HG03575 (cell line): ENCODE data around the gene PSIP1.

Experiments used
- ATAC-seq: cut with Tn5 transposase; IDR thresholded peaks from one replicate; pipeline ENCODE4 v1.9.1; 2021; ENCODE audit not compliant: unreplicated experiment, insufficient number of reproducible peaks, low FRiP score; ENCODE audit errors: extremely low read depth

PSIP1 gene

DNA sequence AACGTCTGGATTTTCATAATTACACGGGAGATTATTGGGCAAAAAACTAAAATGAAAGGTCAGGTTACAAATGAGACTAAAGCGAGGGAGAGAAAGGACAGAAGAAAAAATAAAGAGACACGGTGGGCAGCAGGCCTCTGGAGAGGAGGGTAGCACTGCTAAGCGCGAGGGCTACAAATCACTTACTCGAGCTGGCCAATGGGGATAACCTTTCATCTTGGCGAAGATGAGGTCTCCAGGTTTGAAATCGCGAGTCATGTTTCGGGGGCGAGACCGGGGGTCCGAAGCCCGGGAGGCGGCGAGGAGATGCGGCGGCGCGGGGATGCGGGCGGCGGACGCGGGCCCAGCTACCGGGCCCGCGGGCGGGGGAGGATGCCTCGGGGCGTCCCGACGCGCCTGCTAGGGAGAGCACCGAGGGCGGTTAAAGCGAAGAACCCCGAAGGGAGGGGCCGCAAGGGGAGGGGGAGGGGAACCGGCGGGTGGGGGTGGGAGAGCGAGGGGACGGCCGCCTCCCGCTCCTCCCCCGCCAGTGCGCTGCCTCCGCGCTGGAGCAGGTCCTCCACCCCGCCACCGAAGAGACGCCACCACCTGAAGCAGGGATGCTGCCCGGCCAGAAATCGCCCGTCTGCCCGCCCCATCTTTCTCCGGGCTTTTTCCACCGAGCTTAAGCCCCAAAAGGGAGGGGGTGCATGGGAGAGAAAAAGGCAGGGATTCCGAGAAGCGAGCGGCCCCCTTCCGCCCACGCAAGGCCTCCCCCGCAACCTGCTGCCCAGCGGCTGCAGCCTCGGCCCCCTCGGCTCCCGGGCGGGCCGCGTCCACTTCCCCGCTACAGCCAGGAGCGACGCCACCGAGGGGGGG lies 610 bp downstream of the PSIP1 start:
- ATAC-seq: no peak

DNA sequence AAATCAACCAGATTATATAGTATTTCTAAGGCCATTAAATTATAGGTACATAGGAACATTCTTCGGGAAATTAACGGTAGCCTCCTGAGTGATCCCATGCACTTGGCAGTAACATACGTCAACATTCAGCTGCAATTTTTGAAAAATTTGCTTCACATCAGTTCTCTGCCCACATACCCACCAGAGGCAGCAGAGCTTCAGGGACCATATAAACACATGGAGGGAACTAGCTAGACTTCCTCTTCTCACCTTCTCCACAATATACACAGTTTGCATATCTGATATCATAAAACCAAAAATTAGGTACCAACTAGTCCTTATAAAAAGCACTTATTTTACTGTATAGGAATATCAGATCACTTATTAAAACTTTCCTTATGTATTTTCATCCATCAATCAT lies 4.8 kb downstream of the PSIP1 start:
- ATAC-seq: no peak

- no peak for ATAC-seq
Observed at GRCh38 chr9:15501803-15502202, 9.0 kb downstream of the PSIP1 start.

GRCh38 chr9:15501179-15501578 lies 9.6 kb downstream of the PSIP1 start:
- no peak for ATAC-seq

DNA sequence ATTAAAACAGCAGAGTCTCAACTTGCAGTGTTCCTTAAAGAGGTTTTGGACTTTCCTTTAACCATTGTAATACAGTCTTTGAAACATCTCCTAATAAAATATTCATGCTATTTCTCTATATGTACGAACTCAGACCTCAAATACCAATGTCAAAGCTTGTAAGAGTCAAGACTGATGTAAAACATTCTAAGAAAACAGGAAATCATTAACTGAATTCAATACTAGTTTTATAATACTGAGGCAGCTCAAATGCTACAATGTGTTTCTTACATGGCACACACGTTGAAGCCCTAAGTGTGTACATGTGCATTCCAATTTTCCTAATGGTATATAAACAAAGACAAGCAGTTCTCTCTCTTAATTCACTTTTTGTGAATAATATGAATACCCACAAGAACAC lies 11.6 kb downstream of the PSIP1 start:
- ATAC-seq: no peak

DNA sequence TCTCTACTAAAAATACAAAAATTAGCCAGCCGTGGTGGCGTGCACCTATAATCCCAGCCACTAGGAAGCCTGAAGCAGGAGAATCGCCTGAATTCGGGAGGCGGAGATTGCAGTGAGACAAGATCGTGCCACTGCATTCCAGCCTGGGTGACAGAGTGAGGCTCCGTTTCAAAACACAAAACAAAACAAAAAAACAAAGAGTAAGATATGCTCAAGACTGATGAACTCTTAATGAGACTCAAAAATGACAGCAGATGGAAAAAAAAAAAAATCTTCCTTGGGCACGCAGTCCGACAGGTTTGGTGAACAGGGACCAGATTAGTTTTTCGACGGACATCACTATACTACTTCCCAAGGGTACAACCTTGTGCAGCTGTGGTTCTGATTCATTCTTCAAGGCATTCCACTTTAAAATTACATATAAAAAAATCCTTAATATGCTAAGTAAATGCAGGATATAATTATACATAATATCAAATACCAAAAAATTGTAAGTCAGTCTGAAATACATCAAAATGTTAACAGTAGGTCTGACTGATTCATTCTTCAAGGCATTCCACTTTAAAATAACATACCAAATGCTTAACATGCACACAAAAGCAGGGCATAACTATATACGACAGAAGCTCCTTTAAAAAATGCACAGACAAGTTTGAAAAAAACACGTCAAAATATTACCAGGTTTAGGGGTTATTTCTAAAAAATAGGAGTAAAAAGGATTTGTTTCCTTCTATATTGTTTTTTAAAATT lies 12.3 kb downstream of the PSIP1 start:
- no peak for ATAC-seq

GRCh38 chr9:15492485-15493150 lies 18.2 kb downstream of the PSIP1 start:
- no peak for ATAC-seq

DNA sequence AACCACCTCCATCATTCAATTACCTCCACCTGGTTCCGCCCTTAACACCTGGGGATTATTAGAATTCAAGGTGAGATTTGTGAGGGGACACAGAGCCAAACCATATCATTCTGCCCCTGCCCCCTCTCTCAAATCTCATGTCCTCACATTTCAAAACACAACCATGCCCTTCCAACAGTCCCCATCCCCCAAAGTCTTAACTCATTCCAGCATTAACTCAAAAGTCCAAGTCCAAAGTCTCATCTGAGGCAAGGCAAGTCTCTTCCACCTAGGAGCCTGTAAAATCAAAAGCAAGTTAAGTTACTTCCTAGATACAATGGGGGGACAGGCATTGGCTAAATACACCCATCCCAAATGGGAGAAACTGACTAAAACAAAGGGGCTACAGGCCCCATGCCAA lies 18.8 kb downstream of the PSIP1 start:
- ATAC-seq: no peak

DNA sequence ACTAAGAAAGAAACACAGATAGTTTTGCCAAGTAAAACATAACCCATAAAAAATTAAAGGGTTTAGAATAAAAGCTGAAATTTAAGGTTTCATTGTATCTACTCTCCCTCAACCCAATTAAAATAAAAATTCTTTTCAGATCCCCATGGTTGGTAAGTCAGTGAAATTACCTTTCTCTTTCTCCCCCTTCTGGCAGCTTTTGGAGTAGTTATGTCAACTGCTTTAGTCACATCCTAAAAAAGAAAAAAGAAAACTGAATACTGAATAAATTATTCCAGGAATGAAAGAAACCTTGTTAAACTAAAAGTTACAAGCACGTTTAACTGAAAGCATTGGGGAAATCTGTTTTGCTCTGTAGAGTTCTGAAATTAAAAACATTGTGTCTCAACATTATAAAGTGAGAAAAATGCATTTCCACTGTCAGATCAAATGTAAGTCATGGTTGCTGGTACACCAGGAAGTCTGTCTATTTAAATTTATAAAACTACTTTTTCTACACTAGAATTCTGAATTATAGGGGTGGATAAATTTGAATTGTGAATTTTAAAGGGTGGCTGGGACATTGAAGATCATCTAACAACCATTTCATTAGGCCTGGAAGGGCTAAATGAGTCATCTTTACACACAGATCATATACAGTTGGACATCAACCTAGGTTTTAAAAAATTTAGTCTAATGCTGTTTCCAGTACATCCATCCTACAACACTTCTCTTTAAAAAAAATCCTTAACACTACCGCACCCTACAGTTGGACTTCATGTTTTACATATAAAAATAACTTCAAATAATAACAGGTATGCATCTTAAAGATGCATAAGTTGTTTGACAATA lies 24.7 kb downstream of the PSIP1 start:
- ATAC-seq: no peak

GRCh38 chr9:15484802-15485201 lies 26.0 kb downstream of the PSIP1 start:
- ATAC-seq: no peak

GRCh38 chr9:15482146-15482545 lies 28.6 kb downstream of the PSIP1 start:
- ATAC-seq: no peak

DNA sequence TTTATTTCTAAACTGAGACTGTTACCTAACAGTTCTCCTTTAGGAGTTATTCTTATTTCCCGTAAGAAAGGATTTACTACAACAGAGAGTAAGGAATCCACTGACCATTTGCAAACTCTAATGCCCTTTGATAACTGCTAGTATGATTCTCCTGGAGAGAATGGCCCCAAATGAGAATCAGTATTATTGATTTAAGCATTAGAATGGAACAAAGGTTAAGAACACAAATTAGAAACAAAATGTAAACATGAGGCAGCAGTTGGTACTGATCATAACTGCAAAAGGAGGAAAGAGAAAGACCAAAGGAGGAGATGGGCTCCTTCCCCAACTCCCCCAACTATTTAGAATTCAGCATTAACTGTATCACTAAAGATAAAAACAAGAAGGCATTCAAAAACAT lies 30.7 kb downstream of the PSIP1 start:
- ATAC-seq: no peak

- ATAC-seq: no peak
Observed at GRCh38 chr9:15475923-15476536, 34.7 kb downstream of the PSIP1 start.

GRCh38 chr9:15469862-15470261 lies 40.9 kb downstream of the PSIP1 start:
- ATAC-seq: no peak

DNA sequence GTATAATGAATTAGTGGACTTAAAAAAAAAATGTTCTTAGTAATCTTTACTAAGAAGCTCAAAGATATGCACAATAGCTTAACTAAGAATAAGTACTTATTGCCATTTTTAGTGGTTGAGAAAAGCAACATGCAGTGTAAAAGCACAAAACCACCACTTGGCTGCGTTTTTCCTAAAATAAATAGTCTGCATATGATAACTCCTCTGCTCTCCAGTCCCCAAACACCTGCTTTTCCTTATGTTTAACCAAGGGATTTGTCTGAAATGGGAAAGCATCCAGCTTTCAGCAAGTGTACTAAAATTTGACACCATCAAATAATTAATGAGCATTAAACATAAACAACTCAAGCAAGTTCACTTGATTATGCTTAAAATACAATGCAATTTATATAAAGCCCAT lies 41.4 kb downstream of the PSIP1 start:
- no peak for ATAC-seq

DNA sequence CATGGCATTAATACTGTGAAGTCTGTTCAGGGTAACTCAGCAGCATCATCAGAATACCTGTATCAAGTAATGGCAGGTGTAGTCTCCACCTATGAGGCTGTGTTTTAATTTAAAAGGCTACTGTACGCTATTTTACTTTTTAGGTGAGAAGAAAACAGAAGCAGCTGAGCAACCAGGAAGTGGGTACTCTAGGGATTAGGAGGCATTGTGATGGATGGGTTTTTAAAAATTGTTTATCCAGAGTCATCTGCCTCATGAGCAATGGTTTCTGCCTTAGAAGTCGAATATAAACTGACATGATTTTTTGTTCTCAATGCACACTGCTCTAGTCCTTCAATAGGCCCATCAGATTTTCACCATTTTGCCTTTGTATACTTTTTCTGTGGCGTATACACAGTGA lies 42.6 kb downstream of the PSIP1 start:
- no peak for ATAC-seq

DNA sequence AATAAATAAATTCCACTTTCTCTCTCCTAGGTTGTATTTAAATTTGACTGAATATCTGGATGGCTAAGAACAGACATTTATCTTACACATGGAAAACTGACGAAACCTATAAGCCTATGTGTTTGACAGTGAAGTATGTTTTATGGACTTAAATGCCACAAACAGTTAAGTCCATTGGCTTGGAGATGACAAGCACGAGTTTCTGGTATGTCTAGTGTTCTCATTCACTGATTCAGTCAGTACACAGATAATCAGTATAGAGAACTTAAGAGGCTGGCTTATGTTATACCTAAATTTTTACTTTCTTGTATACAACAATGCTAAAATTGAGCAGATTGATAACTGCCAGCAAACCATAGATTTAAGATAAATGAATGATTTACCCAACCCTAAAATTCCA lies 49.2 kb downstream of the PSIP1 start:
- no peak for ATAC-seq

GRCh38 chr9:15461056-15461455 lies 49.7 kb downstream of the PSIP1 start:
- ATAC-seq: no peak

GRCh38 chr9:15453956-15454355 lies 56.8 kb downstream of the PSIP1 start:
- no peak for ATAC-seq
